Stomach (tissue), 4 donors: ENCODE results near the gene CELA2A.

ENCODE experiments used
- EP300 ChIP-seq: sonication (generic); formaldehyde crosslinking; IDR thresholded peaks from one replicate; pipeline ENCODE4 v1.6.1; 2017; ENCODE audit warnings: antibody characterized with exemption
- POLR2A ChIP-seq, 4 donors: fragments of 450-650 bp; IDR thresholded peaks; one replicate each; pipeline ENCODE4 v1.6.1; 2016; ENCODE audit warnings: antibody characterized with exemption in 4 of 4, control low read depth in 2 of 4, mild to moderate bottlenecking in 1 of 4, moderate library complexity in 1 of 4
- POLR2AphosphoS5 ChIP-seq, 3 donors: sonication (generic); formaldehyde crosslinking; IDR thresholded peaks; one replicate each; pipeline ENCODE4 v1.6.1; 2016; ENCODE audit warnings: antibody characterized with exemption in 3 of 3
- TF ChIP-seq, protein P1 (sequence below), 7 experiments: fragments of 450-650 bp in 4 of 7; fragments of 200-600 bp in 3 of 7; sonication (generic) in 3 of 7; IDR thresholded peaks; one replicate each; pipeline ENCODE4 v1.5.1; 2016 to 2019; ENCODE audit warnings: antibody characterized with exemption in 7 of 7, control low read depth in 2 of 7, mild to moderate bottlenecking in 1 of 7

DNA sequence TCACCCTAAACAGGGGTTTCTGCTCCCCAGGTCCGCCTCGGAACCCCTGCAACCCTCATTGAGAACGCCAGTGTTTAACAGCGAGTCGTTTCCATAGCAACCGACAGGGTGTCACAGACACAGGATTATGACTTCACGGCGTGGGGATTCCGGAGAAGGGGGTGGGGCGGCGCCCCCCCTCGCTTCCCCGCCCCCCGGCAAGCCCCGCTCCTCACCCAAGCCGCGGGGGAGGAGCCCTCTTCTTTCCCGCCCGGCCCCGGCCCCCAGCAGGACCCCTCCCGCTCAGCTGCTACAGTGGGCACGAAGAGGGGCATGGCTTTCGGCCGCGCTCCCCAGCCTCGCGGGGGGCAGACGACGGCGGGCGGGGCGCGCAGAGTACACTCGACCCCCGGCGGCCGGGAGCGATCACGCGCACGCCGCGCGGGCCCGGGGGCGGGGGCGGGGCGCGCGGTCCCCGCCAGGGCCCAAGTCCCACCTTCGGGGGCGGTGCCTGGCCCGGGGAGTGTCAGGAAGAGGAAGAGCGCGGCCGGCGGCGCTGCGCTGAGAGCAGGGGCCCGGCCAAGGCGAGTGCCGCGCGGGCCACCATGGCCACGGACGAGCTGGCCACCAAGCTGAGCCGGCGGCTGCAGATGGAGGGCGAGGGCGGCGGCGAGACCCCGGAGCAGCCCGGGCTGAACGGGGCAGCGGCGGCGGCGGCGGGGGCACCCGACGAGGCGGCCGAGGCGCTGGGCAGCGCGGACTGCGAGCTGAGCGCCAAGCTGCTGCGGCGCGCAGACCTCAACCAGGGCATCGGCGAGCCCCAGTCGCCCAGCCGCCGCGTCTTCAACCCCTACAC is 46.9 kb upstream of the CELA2A start, which contains the start of gene EFHD2:
- TF ChIP-seq, protein P1, sequence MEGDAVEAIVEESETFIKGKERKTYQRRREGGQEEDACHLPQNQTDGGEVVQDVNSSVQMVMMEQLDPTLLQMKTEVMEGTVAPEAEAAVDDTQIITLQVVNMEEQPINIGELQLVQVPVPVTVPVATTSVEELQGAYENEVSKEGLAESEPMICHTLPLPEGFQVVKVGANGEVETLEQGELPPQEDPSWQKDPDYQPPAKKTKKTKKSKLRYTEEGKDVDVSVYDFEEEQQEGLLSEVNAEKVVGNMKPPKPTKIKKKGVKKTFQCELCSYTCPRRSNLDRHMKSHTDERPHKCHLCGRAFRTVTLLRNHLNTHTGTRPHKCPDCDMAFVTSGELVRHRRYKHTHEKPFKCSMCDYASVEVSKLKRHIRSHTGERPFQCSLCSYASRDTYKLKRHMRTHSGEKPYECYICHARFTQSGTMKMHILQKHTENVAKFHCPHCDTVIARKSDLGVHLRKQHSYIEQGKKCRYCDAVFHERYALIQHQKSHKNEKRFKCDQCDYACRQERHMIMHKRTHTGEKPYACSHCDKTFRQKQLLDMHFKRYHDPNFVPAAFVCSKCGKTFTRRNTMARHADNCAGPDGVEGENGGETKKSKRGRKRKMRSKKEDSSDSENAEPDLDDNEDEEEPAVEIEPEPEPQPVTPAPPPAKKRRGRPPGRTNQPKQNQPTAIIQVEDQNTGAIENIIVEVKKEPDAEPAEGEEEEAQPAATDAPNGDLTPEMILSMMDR (IDR thresholded peaks at IDR 0.05): no peak
- TF ChIP-seq POLR2AphosphoS5 (IDR thresholded peaks at IDR 0.05) (peak; percentile 41 to 94 (median 91)), EP300 (no peak), POLR2A (IDR thresholded peaks at IDR 0.05) (no peak)
